ENCODE data around the gene SH3GLB1.

SH3GLB1 gene

GRCh38 chr1:86768554-86768953, 64.2 kb downstream of the SH3GLB1 start:
- FAIRE-seq = no peak
- no peak for DNase-seq (ENCODE audit: extremely low spot score, insufficient read length, low read depth)

GRCh38 chr1:86769065-86769464, 64.7 kb downstream of the SH3GLB1 start:
- FAIRE-seq (no peak), DNase-seq (ENCODE audit: extremely low spot score, insufficient read length, low read depth) (no peak)

- no peak for DNase-seq (ENCODE audit: extremely low spot score, insufficient read length, low read depth)
- FAIRE-seq = no peak
These were observed 69.2 kb downstream of the SH3GLB1 start for GRCh38 chr1:86773341-86774288.

GRCh38 chr1:86774305-86775295, 70.2 kb downstream of the SH3GLB1 start:
- DNase-seq (ENCODE audit: extremely low spot score, insufficient read length, low read depth) (no peak), FAIRE-seq (peak; percentile 78)

- DNase-seq (ENCODE audit: extremely low spot score, insufficient read length, low read depth) (no peak), FAIRE-seq (no peak)
These were observed 71.0 kb downstream of the SH3GLB1 start for GRCh38 chr1:86775395-86775794.

GRCh38 chr1:86776108-86776507, 71.7 kb downstream of the SH3GLB1 start:
- DNase-seq (ENCODE audit: extremely low spot score, insufficient read length, low read depth) = no peak
- no peak for FAIRE-seq

- FAIRE-seq = no peak
- no peak for DNase-seq (ENCODE audit: extremely low spot score, insufficient read length, low read depth)
These were observed 74.3 kb downstream of the SH3GLB1 start for GRCh38 chr1:86778569-86779239.

GRCh38 chr1:86779308-86780191, 75.2 kb downstream of the SH3GLB1 start:
- FAIRE-seq = no peak
- DNase-seq (ENCODE audit: extremely low spot score, insufficient read length, low read depth) = no peak

- peak; percentile 9 for FAIRE-seq
- DNase-seq (ENCODE audit: extremely low spot score, insufficient read length, low read depth) = no peak
These were observed 78.1 kb downstream of the SH3GLB1 start for GRCh38 chr1:86782482-86782881.

- FAIRE-seq = no peak
- no peak for DNase-seq (ENCODE audit: extremely low spot score, insufficient read length, low read depth)
These were observed 83.2 kb downstream of the SH3GLB1 start for GRCh38 chr1:86787621-86788020.

GRCh38 chr1:86788300-86789206, 84.2 kb downstream of the SH3GLB1 start:
- FAIRE-seq (no peak), DNase-seq (ENCODE audit: extremely low spot score, insufficient read length, low read depth) (no peak)

- DNase-seq (ENCODE audit: extremely low spot score, insufficient read length, low read depth) (no peak), FAIRE-seq (no peak)
These were observed 90.9 kb downstream of the SH3GLB1 start for GRCh38 chr1:86795316-86795715.

All from GM18507 (cell line).